Endothelial cell of umbilical vein (primary cell): Measurements from ENCODE around the gene GET4. TPM values are rescaled to one million over a fixed set of nuclear protein-coding genes. Genes with fewer than 3 reads are reported as not detected.

Source experiments
- BruUV-seq: library from RNA; stranded (reverse); fragments of 400-500 nt; replicated peaks from 2 replicates; lab custom pipeline; 2021; lab: Mats Ljungman, UMichigan
- CTCF ChIA-PET: fragments of 300-600, 350-600 bp; sonication (Branson Sonifier 250); formaldehyde crosslinking; loops from one replicate; lab custom pipeline; 2021; ENCODE audit warnings: antibody characterized with exemption, inconsistent platforms; lab: Charles Lee
- POLR2A ChIA-PET: fragments of 300-600, 350-600 bp; sonication (Branson Sonifier 250); formaldehyde crosslinking; loops from one replicate; lab custom pipeline; 2021; ENCODE audit warnings: antibody characterized with exemption, inconsistent platforms; lab: Charles Lee
- DNase-seq: peaks from one replicate; pipeline ENCODE4 v3.0.0-alpha.2; 2011; ENCODE audit warnings: low read depth, low spot score
- FAIRE-seq: peaks from 2 replicates; lab custom pipeline; 2011; peaks lifted over from hg19 to GRCh38; lab: Jason Lieb, UNC
- H2AFZ ChIP-seq: 2 replicates; pipeline ENCODE4 v1.6.0; 2012; ENCODE audit warnings: low read depth, low read length, control low read depth, inconsistent platforms
- H3K27ac ChIP-seq: 2 replicates; pipeline ENCODE4 v1.5.1; 2011; ENCODE audit warnings: low read depth, mild to moderate bottlenecking, control low read depth, low read length, moderate library complexity; ENCODE audit not compliant: insufficient read depth
- H3K27me3 ChIP-seq, 2 experiments: 2 replicates each; pipeline versions ENCODE4 v1.6.0 to v1.6.1; 2011; ENCODE audit warnings: low read length in 2 of 2, mixed read lengths in 1 of 2; ENCODE audit not compliant: control insufficient read depth in 2 of 2, insufficient read depth in 2 of 2
- H3K36me3 ChIP-seq, 2 experiments: 2 replicates in 1 of 2; 3 replicates in 1 of 2; pipeline ENCODE4 v1.5.1; 2011; ENCODE audit warnings: low read length in 2 of 2, mild to moderate bottlenecking in 1 of 2, moderate library complexity in 1 of 2; ENCODE audit not compliant: control insufficient read depth in 2 of 2, insufficient read depth in 2 of 2; ENCODE audit errors: extremely low read depth in 1 of 2
- H3K4me1 ChIP-seq: 3 replicates; pipeline ENCODE4 v1.5.1; 2011; ENCODE audit warnings: mild to moderate bottlenecking, low read length; ENCODE audit not compliant: control insufficient read depth, insufficient read depth; ENCODE audit errors: extremely low read depth
- H3K4me2 ChIP-seq: 2 replicates; pipeline ENCODE4 v1.6.1; 2011; ENCODE audit warnings: low read length, control low read depth, mixed read lengths; ENCODE audit not compliant: insufficient read depth
- H3K4me3 ChIP-seq, 3 experiments: fragments of 200-600 bp in 1 of 3; sonication (generic), shearing (Covaris generic) in 1 of 3; replicated peaks in 1 of 3; 2 replicates each; pipeline ENCODE4 v1.5.1; 2011 to 2016; ENCODE audit warnings: control low read depth in 3 of 3, low read length in 3 of 3, mild to moderate bottlenecking in 2 of 3, inconsistent platforms in 1 of 3, low read depth in 1 of 3, moderate library complexity in 1 of 3; ENCODE audit not compliant: insufficient read depth in 1 of 3
- H3K79me2 ChIP-seq: 2 replicates; pipeline ENCODE4 v1.6.0; 2012; ENCODE audit warnings: low read length, inconsistent platforms; ENCODE audit not compliant: control insufficient read depth, insufficient read depth
- H3K9ac ChIP-seq: replicated peaks from 2 replicates; pipeline ENCODE3; 2011; ENCODE audit warnings: low read length, control low read depth; ENCODE audit not compliant: insufficient read depth; ENCODE audit errors: extremely low read depth
- H3K9me1 ChIP-seq: replicated peaks from 3 replicates; pipeline ENCODE4 v1.6.0; 2011; ENCODE audit warnings: mild to moderate bottlenecking, low read length; ENCODE audit not compliant: control insufficient read depth, insufficient read depth; ENCODE audit errors: extremely low read depth
- H3K9me3 ChIP-seq: replicated peaks from 2 replicates; pipeline ENCODE4 v1.5.1; 2012; ENCODE audit warnings: low read length, inconsistent platforms; ENCODE audit not compliant: control insufficient read depth, insufficient read depth
- H4K20me1 ChIP-seq: replicated peaks from 2 replicates; pipeline ENCODE3; 2011; ENCODE audit warnings: mild to moderate bottlenecking, low read length; ENCODE audit not compliant: control insufficient read depth, insufficient read depth; ENCODE audit errors: extremely low read depth
- EZH2 ChIP-seq: IDR thresholded peaks from 2 replicates; pipeline ENCODE4 v1.6.1; 2012; ENCODE audit warnings: borderline replicate concordance, low read depth, mild to moderate bottlenecking, moderate library complexity, low read length, inconsistent platforms; ENCODE audit not compliant: severe bottlenecking
- FOS ChIP-seq: IDR thresholded peaks from 2 replicates; pipeline ENCODE4 v1.6.1; 2011; ENCODE audit warnings: mild to moderate bottlenecking, low read length, moderate library complexity, borderline replicate concordance; ENCODE audit not compliant: insufficient read depth
- GATA2 ChIP-seq: IDR thresholded peaks from 2 replicates; pipeline ENCODE4 v1.7.0; 2011; ENCODE audit warnings: low read depth, mild to moderate bottlenecking, moderate library complexity, mixed read lengths, low read length; ENCODE audit not compliant: insufficient read length, insufficient read depth
- JUN ChIP-seq: IDR thresholded peaks from 2 replicates; pipeline ENCODE4 v1.6.1; 2011; ENCODE audit warnings: borderline replicate concordance, low read depth; ENCODE audit not compliant: insufficient read length, insufficient read depth
- MYC ChIP-seq: IDR thresholded peaks from one replicate; pipeline ENCODE4 v1.6.1; 2011; ENCODE audit warnings: mild to moderate bottlenecking, low read depth, low read length
- POLR2A ChIP-seq: IDR thresholded peaks from 2 replicates; pipeline ENCODE4 v1.6.1; 2012; ENCODE audit warnings: low read depth, mild to moderate bottlenecking, control low read depth, low read length
- POLR2AphosphoS5 ChIP-seq: IDR thresholded peaks from 2 replicates; pipeline ENCODE4 v1.6.1; 2012; ENCODE audit warnings: low read depth, mild to moderate bottlenecking, control low read depth, low read length, moderate library complexity; ENCODE audit not compliant: insufficient read depth
- dilution Hi-C: fragments of 300-500 bp; cut with MboI; formaldehyde crosslinking; loops from one replicate; pipeline ENCODE4 v1.15.0; 2019; ENCODE audit warnings: low sequenced_read_pairs; ENCODE audit not compliant: extremely low pct_ligation_motif_present
- intact Hi-C: fragments of 100-400 bp; cut with micrococcal nuclease; formaldehyde crosslinking; loops from one replicate; pipeline ENCODE4 v1.10.0; 2022
- polyA plus RNA-seq, 4 experiments: library from polyadenylated mRNA; depleted of rRNA in 3 of 4; stranded (reverse) in 3 of 4; unstranded in 1 of 4; fragments of >200 nt; gene quantifications; 2 replicates each; pipeline versions ENCODE4 v1.2.1 to v1.2.3, GENCODE V29; 2011 to 2012; ENCODE audit warnings: missing spikeins in 1 of 4
- total RNA-seq: library from RNA; stranded (reverse); gene quantifications from 2 replicates; pipeline ENCODE4 v1.2.3, GENCODE V29; 2021
- TF ChIP-seq, protein P1 (sequence below): IDR thresholded peaks from 2 replicates; pipeline ENCODE4 v1.6.1; 2011; ENCODE audit not compliant: insufficient read depth, insufficient read length
- TF ChIP-seq, protein P2 (sequence below), 2 donors: IDR thresholded peaks; 1 replicate in 1 of 2; 2 replicates in 1 of 2; pipeline ENCODE4 v1.5.1; 2011; ENCODE audit warnings: low read length in 2 of 2, mild to moderate bottlenecking in 2 of 2, moderate library complexity in 2 of 2, control low read depth in 1 of 2, inconsistent platforms in 1 of 2, low read depth in 1 of 2; ENCODE audit not compliant: insufficient read depth in 1 of 2; ENCODE audit errors: extremely low read depth in 1 of 2

Gene GET4
- total and polyA plus RNA-seq, 2 donors (not counting 3 experiments of a cell fraction or from before 2014, with no cell fraction given), result 48.4 to 58.1 TPM

DNA sequence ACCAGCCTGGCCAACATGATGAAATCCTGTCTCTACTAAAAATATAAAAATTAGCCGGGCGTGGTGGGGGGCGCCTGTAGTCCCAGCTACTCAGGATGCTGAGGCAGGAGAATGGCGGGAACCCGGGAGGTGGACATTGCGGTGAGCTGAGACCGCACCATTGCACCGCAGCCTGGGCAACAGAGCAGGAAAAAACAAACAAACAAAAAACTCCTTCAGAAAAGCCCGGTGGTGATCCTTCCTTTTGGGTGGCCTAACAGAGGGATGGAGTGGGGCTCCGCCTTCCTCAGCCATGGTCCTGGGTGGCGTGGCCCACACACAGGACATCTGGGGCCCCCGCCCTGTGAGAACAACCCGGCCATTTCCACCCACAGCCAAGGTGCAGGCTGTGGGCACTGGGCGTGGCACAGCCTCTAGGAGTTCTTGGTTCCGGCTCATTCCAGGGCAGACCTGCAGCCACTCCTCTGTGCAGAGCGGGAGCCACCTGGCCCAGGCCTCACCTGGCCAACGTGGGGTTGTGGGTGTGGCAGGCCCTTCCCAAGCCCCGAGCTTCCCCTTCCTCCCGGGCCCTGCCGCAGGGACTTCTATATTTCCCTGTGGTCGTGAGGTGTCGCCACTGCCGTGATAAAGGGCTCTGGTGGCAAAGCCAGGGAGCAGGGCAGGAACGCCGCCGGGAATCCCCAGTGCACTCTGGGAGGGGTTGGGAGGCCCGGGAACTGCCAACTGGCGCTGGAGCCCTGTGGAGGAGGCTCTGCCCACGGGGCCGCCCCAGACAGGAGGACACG lies 37.6 kb downstream of the GET4 start:
- ChIA-PET CTCF (interaction anchor here (1.4 kb wide), 1 partner anchor 39 kb away, joined by 3 read pairs; no protein-coding TSS in a partner anchor), POLR2A (no interaction called here)
- Histone ChIP-seq H3K79me2 (no peaks in the 10 kb centered on the region), H3K9ac (no peak overlapping the region), H4K20me1 (no peaks in the 10 kb centered on the region), H3K4me3 (no peak overlapping the region), H3K9me1 (no peaks in the 10 kb centered on the region), H2AFZ (no peak overlapping the region), H3K4me2 (no peak overlapping the region), H3K27ac (no peak overlapping the region), H3K27me3 (peaks cover 3 to 6% of the 10 kb centered on the region in 2 experiments), H3K36me3 (no peaks in the 10 kb centered on the region), H3K4me1 (no peaks in the 10 kb centered on the region), H3K9me3 (no peaks in the 10 kb centered on the region)
- dilution Hi-C loops, result no loop called here
- DNase-seq, result no peak
- TF ChIP-seq GATA2, result no peak
- TF ChIP-seq POLR2A, result no peak
- TF ChIP-seq FOS, result no peak
- no peak for TF ChIP-seq POLR2AphosphoS5
- no peak for TF ChIP-seq EZH2
- intact Hi-C loops, result no loop called here
- BruUV-seq, result no TSS peak
- FAIRE-seq, result no peak

DNA sequence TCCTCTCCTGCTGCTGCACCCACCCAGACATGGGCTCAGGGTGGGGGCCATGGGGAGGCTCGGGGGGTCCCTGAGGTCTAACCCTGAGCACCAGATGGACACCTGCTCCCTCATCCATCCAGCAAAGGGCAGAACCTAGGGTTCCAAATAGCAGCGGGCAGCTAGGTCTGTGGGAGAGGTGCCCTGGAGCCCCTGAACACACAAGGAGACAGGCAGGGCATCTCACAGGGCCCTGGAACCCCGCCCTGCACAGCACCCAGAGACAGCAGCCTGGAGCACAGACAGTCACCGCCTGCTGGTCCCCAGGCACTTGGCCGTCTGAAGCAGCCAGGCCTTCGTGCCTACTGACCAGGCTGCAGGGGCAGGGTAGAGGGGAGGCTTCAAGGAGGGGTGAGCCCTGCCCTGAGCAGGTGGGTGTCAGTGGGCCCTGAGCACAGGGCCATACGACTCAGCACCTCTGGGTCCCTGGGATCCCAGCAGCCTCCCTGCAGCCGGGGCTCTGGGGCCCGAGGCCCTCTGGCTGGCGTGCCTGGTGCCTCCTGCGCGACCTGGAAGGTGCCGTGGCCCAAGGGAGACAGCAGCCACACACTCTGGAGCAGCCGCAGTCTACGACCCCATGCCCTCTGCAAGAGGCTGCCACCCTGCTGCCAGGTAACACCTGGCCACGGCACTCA lies 38.3 kb downstream of the GET4 start:
- no peaks in the 10 kb centered on the region for H3K36me3 ChIP-seq
- FAIRE-seq, result no peak
- no peak overlapping the region for H3K9ac ChIP-seq
- H3K9me3 ChIP-seq, result no peaks in the 10 kb centered on the region
- no peaks in the 10 kb centered on the region for H3K4me1 ChIP-seq
- ChIA-PET POLR2A (no interaction called here), CTCF (no interaction called here)
- DNase-seq, result no peak
- no peak overlapping the region for H3K4me2 ChIP-seq
- H3K79me2 ChIP-seq, result no peaks in the 10 kb centered on the region
- H3K27me3 ChIP-seq, result peaks cover under 1 to 5% of the 10 kb centered on the region in 2 experiments
- no peak overlapping the region for H3K27ac ChIP-seq
- no peak overlapping the region for H3K4me3 ChIP-seq
- dilution Hi-C loops (no loop called here), intact Hi-C loops (no loop called here)
- no TSS peak for BruUV-seq
- H3K9me1 ChIP-seq, result no peaks in the 10 kb centered on the region
- H4K20me1 ChIP-seq, result no peaks in the 10 kb centered on the region
- TF ChIP-seq POLR2A (no peak), MYC (no peak), POLR2AphosphoS5 (no peak), EZH2 (no peak), GATA2 (no peak), JUN (no peak), FOS (no peak)
- TF ChIP-seq, protein P1, sequence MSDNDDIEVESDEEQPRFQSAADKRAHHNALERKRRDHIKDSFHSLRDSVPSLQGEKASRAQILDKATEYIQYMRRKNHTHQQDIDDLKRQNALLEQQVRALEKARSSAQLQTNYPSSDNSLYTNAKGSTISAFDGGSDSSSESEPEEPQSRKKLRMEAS, result no peak
- TF ChIP-seq, protein P2, sequence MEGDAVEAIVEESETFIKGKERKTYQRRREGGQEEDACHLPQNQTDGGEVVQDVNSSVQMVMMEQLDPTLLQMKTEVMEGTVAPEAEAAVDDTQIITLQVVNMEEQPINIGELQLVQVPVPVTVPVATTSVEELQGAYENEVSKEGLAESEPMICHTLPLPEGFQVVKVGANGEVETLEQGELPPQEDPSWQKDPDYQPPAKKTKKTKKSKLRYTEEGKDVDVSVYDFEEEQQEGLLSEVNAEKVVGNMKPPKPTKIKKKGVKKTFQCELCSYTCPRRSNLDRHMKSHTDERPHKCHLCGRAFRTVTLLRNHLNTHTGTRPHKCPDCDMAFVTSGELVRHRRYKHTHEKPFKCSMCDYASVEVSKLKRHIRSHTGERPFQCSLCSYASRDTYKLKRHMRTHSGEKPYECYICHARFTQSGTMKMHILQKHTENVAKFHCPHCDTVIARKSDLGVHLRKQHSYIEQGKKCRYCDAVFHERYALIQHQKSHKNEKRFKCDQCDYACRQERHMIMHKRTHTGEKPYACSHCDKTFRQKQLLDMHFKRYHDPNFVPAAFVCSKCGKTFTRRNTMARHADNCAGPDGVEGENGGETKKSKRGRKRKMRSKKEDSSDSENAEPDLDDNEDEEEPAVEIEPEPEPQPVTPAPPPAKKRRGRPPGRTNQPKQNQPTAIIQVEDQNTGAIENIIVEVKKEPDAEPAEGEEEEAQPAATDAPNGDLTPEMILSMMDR (IDR thresholded peaks at IDR 0.05; ENCODE audit: extremely low read depth in 1 of 2, insufficient read depth in 1 of 2, low read depth in 1 of 2, low read length in 2 of 2), result no peak
- H2AFZ ChIP-seq, result no peak overlapping the region
